ENCODE measurements around the gene TRIM62. TPM values are rescaled to one million over a fixed set of nuclear protein-coding genes. Genes with fewer than 3 reads are reported as not detected.
"Not testable (repeated sequence)": the region's sequence is repeated elsewhere in the genome, so short reads cannot be mapped to it uniquely, and the experiment has no call there.

Gene TRIM62
- total RNA-seq, 1 donor from 2014 or later, result 2.3 TPM

DNA sequence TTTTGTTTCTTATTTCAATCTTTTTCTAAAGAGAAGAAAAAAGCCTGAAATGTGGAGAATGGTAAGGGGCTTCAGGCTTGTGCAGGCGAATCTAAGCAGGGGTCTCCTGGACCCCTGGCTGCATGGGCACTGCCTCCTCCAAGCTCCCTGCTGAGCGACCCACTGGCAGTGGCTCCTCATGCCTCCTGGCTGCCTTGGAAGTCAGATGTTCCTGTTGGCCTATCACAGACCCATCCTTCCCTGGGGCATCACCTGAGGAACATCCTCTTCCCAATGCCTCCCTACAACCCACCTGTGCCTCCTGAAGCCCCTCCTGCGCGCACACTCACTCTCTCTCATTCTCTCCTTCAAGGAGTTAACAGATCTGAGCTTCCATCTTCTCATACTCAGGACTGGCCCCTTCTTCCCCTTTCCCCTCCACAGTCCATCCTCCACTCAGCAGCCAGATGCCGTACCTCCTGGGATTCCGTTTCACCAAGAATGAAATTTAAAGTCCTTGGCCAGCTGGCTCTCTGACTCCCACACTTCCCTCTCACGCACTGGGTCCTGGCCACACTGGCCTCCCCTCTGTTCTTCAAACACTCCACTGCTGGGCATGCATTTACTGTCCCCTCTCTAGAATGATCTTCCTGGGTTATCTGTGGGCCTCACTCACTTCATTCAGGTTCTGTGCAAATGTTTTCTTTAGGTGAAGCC is 59.2 kb downstream of the TRIM62 start:
- intact Hi-C loops (cut with DNase I), result no loop called here
- no peak for ATAC-seq
- no peak for DNase-seq (ENCODE audit: missing footprints)

DNA sequence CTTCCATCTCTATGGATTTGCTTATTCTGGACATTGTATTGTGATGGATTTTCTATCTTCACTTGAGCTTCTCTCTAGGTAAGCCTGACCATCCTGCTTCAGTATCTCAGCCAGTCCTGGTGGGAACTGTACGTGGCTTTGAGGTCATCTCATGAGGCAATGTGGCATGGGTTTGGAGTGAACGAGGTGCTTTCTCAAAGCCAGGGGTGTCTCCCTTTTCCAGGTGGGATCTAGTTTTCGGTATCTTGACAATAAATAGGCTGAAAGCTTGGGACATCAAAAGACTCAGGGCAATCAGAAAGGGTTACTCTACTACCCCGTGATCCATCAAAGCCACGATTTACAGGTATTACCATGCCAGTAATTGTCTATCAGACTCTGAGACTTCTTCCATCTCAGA is 60.1 kb downstream of the TRIM62 start:
- no peak for ATAC-seq
- DNase-seq (ENCODE audit: missing footprints), result no peak
- intact Hi-C loops (cut with DNase I), result no loop called here

DNA sequence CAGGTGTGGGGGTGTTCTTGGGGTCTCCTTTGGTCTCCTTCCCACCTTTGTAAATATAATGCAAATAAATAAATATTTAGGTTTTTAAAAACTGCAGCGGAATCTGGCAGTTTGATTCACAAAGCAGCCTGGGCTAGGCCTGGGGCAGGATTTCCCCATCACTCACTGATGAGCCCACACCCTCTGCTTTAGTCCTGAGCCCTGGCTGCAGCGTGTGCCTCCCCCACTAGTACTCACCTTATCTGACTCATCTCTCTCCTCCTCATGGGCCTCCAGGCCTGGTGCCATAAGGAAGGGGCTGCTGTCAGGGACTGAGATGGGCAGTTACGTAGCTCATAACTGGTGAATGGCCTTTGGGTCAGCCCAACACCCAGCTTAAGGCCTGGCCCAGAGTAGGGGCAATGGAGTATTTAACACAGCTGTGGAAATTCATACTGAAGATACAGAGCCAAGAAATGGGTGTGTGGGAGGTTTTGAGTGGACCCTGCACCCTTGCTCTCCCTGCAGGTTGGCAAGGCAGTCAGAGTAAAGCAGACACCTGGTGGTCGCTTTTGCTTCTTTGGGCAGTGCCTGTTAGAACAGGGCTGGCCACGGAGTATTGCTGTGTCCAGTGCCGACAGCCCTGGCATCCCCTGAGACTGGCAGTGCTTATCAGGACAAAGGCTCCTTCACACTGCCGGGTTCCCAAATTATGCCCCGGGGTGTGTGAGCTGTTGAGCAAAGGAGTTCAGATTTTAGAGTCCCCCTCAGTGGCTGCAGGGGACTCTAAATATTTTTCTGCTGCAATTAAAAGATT is 61.2 kb downstream of the TRIM62 start:
- ATAC-seq, result no peak
- no peak for DNase-seq (ENCODE audit: missing footprints)
- intact Hi-C loops (cut with DNase I), result no loop called here

DNA sequence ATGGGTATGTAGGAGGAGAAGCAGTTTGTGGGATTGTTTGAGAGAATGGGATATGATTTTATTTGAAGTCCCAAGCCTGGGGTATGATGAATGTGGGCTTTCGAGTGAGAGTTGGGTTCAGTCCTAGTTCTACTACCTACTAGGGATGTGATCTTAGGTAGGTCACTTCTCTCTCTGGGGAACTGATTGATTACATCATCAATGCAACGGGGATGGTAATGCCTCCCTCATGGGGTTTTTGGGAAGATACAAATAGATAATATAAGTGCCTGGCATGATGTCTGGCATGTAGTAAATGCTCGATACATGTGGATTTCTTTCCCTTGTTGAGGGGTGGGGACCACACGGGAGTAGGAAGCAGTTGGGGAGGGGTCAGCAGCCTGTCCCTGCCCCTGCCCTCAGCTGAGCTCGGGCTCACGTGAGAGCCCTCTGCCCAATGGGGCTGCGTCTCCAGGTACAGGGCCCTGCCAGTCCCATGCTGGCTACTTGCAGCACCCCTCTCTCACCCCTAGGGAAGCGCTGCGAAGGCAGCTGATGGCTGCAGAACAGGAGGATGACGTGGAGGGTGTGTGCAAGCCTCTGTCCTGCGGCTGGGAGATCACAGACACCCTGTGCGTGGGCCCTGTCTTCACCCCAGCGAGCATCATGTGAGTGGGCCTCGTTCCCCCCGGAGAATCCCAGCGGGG is 62.2 kb downstream of the TRIM62 start:
- ATAC-seq (no peak), DNase-seq (ENCODE audit: missing footprints) (no peak)
- intact Hi-C loops (cut with DNase I), result no loop called here

DNA sequence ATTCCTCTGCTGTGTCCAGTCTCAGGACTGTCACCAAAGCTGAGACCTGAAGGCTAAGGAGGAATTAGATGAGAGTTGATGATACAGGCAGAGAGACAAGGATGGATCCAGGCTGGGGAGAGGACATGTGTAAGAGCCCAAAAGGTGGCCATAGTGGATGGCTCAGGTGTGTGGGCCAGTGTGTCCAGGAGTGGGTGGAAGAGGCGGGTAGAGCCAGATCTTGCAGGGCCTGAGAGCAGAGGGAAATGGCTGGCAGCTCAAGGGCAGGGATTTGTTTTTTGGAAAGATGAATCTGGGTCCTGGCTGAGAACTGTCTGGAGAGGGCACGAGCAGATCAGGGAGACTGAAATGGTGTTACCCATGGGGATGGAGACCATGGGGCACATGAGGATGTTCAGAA is 62.8 kb downstream of the TRIM62 start:
- no peak for ATAC-seq
- intact Hi-C loops (cut with DNase I), result no loop called here
- DNase-seq (ENCODE audit: missing footprints), result no peak

DNA sequence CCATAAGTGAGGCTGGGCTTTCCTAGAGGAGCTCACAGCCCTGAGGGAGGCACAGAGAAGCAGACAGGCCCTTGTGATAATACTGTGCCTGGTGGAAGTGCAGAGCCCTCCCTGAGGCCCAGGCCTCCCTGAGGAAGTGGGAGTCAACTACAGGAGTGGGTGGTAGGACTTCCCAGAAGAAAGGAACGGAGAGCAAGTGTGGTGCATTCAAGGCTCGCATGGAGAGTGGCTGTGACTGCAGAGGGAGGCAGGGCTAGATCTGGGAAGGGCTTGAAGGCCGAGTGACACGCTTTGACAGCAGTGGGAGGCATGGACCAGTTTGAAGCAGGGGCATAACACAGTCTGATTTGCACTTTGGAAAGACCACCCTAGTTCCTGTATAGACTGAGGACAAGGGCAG is 63.6 kb downstream of the TRIM62 start:
- DNase-seq (ENCODE audit: missing footprints), result no peak
- intact Hi-C loops (cut with DNase I), result no loop called here
- no peak for ATAC-seq

DNA sequence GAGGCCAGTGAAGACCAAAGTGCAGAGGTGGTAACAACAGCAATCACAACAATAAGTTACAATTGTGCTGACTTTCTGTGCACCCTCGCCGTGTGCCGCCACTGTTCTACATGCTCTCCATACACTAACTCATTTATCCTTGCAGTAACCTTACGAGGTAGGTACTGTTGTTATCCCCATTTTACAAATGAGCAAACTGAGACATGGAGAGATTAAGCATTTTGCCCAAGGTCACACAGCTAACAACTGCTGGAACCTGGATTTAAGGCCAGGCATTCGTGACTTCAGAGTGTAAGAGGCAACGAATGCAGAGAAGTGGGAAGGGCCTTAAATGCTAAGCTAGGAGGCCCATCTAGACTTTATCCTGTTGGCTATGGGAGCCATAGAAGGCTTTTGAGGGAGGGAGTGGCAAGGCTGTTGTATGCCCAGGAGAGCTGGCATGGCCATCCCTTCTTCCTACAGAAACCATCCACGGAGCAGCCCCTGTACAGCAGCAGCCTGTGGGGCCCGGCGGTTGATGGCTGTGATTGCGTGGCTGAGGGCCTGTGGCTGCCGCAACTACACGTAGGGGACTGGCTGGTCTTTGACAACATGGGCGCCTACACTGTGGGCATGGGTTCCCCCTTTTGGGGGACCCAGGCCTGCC is 64.3 kb downstream of the TRIM62 start:
- DNase-seq (ENCODE audit: missing footprints) (no peak), ATAC-seq (no peak)
- intact Hi-C loops (cut with DNase I), result no loop called here

DNA sequence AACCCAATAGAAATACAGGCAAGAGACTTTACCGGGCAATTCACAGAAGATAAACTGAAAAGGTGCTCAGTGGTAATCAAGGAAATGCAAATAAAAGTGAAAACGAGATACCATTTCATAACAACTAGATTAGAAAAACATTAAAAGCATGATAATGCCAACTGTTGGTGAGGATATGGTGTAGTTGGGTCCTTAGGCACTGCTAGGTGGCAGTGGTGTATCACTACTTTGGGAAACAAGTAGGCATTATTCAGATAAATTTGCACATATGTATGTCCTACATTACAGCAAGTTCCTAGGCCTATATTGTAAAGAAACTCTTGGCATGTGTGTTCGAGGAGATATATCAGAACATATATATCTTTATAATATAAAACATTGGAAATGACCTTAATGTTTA is 69.9 kb downstream of the TRIM62 start:
- intact Hi-C loops (cut with DNase I), result no loop called here
- ATAC-seq (no peak), DNase-seq (ENCODE audit: missing footprints) (no peak)

DNA sequence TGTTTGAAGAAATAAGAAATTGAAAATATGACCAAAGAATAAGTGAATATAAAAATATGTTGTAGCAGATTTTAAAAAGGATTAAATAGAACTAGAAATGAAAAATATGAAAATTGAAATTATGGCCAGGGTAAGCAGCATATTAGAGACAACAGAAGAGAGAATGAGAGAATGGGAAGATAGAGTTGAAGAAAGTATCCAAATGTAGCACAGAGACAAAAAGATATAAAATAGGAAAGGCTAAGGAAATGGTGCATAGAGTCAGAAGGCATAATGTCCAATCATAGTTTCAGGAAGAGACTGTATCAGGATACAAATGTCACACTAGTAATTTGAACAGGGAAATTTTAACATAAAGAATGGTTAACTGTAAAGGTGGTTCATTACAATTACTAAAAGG is 71.4 kb downstream of the TRIM62 start:
- intact Hi-C loops (cut with DNase I), result no loop called here
- ATAC-seq (no peak), DNase-seq (ENCODE audit: missing footprints) (no peak)

DNA sequence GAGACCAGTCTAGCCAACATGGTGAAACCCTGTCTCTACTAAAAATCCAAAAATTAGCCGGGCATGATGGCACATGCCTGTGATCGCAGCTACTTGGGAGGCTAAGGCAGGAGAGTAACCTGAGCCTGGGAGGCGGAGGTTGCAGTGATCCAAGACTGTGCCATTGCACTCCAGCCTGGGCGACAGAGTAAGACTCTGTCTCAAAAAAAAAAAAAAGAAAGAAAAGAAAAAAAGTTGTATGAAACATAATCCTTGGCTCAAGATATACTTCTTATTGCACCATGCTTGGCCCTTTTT is 81.8 kb downstream of the TRIM62 start:
- ATAC-seq; intact Hi-C loops (cut with DNase I): not testable (repeated sequence)

DNA sequence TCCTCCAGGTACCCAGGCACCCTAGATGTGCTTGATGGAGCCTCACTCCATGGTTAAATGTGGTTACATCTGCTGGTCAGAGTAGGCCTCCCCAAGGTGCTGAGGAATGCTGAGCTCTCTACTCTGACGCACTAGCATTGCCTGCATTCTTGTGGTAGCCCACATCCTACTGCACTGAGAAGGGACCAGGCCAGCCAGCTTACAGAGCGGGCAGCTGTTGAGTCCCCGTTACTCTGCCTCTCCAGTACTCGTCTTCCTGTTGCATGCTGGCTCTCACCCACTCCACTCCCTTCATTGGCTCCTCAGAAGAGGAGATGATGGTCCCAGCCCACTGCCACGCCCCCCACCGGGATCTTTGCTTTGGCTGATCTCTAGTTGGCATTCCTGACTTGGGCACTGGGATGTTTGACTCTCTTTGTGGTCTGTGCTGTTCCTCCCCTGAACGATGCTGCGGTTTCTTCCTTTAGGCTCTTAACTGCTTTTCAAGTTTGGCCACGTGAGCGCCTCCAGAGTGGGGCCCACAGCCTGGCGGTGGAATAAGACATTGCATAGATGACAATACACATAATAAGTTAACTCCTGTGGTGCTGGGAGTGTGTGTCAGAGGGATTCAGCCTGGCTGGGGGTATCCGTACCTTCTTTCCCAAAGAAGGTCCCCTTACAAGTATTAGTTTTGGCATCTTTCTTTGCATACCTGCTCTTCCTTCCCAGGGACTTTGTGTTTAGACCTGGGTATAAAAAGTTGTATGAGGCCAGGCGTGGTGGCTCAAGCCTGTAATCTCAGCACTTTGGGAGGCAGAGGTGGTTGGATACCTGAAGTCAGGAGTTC is 82.3 kb downstream of the TRIM62 start:
- DNase-seq (ENCODE audit: missing footprints) (no peak), ATAC-seq (no peak)
- intact Hi-C loops (cut with DNase I), result loop anchor here (10.0 kb wide), 1 partner anchor 265 kb away; no protein-coding TSS in a partner anchor

More for the DNA sequence above, 81.8 kb downstream of the TRIM62 start:
- DNase-seq (ENCODE audit: missing footprints), result not testable (repeated sequence)

DNA sequence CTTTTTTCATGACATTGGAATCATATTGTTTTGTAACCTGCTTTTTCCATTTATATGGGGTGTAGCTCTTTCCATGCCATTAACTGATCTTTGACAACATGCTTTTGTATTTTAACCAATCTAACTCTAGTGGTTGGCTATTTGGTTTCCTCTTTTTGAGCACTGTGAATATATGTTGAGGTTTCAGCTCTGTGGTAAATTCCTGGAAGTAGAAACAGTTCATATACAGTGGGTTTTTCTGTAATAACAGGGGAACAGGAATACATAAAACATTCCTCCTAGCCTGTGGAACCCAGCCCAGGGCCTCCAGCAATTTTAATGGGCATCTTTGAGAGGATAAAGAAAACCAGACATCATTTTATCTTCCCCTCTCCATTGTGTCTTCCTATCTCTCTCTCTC is 83.5 kb downstream of the TRIM62 start:
- intact Hi-C loops (cut with DNase I), result loop anchor here (10.0 kb wide), 1 partner anchor 266 kb away; no protein-coding TSS in a partner anchor
- DNase-seq (ENCODE audit: missing footprints), result no peak
- no peak for ATAC-seq

DNA sequence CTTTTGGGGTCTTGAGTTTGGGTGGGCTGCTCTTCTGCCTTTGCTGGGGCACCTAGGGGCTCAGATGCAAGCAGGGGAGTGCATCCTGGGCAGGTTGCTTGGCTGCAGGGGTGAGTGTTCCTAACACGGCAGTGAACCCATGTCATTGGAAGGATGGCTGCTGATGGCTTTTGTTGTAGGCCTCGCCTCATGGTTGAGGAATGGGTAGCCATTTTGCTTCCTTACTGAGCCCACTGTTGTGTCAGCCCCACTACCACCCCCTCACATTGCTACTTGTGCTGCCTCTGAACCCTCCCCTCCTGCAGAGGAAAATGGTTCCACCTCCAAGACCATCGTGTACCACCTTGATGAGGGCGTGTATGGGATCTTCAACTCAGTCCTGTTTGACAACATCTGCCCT is 84.1 kb downstream of the TRIM62 start:
- ATAC-seq (no peak), DNase-seq (ENCODE audit: missing footprints) (no peak)
- intact Hi-C loops (cut with DNase I), result loop anchor here (10.0 kb wide), 1 partner anchor 267 kb away; no protein-coding TSS in a partner anchor

DNA sequence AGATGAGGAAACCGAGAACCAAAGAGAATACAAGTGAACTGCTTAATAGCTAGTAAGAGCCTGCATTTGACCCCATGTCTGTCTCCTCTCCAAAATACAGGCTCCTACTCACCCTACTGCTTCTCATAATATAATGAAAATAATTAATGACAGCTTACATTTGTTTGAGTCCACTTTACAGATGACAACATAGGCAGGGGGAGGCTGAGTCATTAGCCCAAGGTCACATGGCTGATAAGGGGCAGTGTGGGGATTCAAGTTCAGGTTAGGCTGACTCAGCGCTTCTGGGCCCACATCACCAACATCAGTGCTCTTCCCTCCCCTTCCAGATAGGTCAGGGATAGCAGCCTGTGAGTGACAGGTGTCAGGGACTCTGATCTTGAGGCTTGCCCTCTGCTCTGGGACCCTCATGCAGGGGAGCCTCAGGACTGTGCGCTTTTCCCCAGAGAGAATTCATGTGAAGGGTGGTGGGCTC is 84.7 kb downstream of the TRIM62 start:
- ATAC-seq (no peak), DNase-seq (ENCODE audit: missing footprints) (no peak)
- intact Hi-C loops (cut with DNase I), result loop anchor here (10.0 kb wide), 1 partner anchor 268 kb away; no protein-coding TSS in a partner anchor

DNA sequence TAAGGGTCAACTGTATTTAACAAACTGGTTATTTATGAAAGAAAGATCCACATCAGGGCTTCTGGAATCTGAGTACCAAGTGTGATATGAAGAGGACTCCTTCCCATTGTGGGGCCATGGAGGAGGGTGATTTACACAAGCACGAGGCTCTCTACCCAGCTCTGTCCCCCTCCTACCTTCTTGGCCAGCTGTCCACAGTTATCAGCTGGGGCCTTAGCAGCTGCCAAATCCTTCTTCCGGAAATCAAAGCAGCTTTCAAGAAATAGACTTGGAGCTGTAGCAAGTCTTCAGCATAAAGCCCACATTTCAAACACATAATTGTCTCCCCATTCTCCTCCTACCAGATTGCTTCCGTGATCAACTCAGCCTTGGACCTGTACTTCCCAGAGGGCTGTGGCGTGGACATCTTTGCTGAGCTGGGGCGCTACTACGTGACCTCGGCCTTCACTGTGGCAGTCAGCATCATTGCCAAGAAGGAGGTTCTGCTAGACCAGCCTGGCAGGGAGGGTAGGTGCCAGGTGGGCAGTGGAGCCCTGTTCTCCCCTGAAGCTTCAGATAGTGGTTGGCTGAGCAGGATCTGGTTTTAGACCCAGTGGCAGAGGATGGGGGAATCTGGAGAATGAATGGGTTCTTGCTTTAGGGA is 85.4 kb downstream of the TRIM62 start:
- ATAC-seq (no peak), DNase-seq (ENCODE audit: missing footprints) (no peak)
- intact Hi-C loops (cut with DNase I), result loop anchor here (10.0 kb wide), 1 partner anchor 268 kb away; no protein-coding TSS in a partner anchor
